ENCODE measurements around the gene PLEKHG5. TPM values are rescaled to one million over a fixed set of nuclear protein-coding genes. Genes with fewer than 3 reads are reported as not detected.

PLEKHG5 gene, protein sequence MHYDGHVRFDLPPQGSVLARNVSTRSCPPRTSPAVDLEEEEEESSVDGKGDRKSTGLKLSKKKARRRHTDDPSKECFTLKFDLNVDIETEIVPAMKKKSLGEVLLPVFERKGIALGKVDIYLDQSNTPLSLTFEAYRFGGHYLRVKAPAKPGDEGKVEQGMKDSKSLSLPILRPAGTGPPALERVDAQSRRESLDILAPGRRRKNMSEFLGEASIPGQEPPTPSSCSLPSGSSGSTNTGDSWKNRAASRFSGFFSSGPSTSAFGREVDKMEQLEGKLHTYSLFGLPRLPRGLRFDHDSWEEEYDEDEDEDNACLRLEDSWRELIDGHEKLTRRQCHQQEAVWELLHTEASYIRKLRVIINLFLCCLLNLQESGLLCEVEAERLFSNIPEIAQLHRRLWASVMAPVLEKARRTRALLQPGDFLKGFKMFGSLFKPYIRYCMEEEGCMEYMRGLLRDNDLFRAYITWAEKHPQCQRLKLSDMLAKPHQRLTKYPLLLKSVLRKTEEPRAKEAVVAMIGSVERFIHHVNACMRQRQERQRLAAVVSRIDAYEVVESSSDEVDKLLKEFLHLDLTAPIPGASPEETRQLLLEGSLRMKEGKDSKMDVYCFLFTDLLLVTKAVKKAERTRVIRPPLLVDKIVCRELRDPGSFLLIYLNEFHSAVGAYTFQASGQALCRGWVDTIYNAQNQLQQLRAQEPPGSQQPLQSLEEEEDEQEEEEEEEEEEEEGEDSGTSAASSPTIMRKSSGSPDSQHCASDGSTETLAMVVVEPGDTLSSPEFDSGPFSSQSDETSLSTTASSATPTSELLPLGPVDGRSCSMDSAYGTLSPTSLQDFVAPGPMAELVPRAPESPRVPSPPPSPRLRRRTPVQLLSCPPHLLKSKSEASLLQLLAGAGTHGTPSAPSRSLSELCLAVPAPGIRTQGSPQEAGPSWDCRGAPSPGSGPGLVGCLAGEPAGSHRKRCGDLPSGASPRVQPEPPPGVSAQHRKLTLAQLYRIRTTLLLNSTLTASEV
- total RNA-seq = 56.7 TPM

GRCh38 chr1:6491480-6491962 is at the start of gene PLEKHG5:
TSS of gene PLEKHG5 (minus strand) at chr1:6491667. CDS start at chr1:6477571, 14,096 bp downstream.

DNA sequence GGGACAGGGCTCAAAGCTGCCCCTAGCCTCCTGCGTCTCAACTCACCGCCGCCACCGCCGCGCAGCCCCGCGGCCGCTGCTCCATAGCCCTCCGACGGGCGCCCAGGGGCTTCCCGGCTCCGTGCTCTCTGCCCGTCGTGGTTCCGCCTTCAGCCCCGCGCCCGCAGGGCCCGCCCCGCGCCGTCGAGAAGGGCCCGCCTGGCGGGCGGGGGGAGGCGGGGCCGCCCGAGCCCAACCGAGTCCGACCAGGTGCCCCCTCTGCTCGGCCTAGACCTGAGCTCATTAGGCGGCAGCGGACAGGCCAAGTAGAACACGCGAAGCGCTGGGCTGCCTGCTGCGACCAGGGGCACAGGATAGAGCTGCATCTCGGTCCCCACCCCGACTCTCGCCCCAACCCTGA is 25.4 kb downstream of the PLEKHG5 start, which contains the start of gene TNFRSF25:
TSS of gene TNFRSF25 (minus strand) at position 151 of the 400 bp plus-strand sequence. CDS start at position 85, 66 bp downstream.

GRCh38 chr1:6424619-6425593 is 66.6 kb downstream of the PLEKHG5 start, which contains the start of gene ESPN:
TSS of gene ESPN (plus strand) at chr1:6424776. CDS start at chr1:6424956, 180 bp downstream.

GRCh38 chr1:6419804-6420453 is 71.5 kb downstream of the PLEKHG5 start, which contains the start of gene HES2:
TSS of gene HES2 (minus strand) at chr1:6419919. CDS start at chr1:6419820, 99 bp downstream.

Small RNA genes within 50 kb of the gene (small RNA-seq; reads per million reads assigned to genes)
- not detected for gene MIR4252 (ENCODE audit: low replicate concordance)
- gene RNU6-731P (ENCODE audit: low replicate concordance) = not detected

Other genes starting within 250 kb of the PLEKHG5 start
- not detected for gene HES3, start 247.5 kb downstream of the PLEKHG5 start, total RNA-seq
- 27.2 TPM for gene GPR153, start 230.6 kb downstream of the PLEKHG5 start, total RNA-seq
- gene ACOT7, start 97.9 kb downstream of the PLEKHG5 start, total RNA-seq = 51.3 TPM
- gene HES2, start 71.7 kb downstream of the PLEKHG5 start, total RNA-seq = not detected
- under 0.01 TPM for gene ESPN, start 66.9 kb downstream of the PLEKHG5 start, total RNA-seq
- gene TNFRSF25, start 25.5 kb downstream of the PLEKHG5 start, total RNA-seq = 34.1 TPM
- gene NOL9, start 62.8 kb upstream of the PLEKHG5 start, total RNA-seq = 52.9 TPM
- gene TAS1R1, start 63.6 kb upstream of the PLEKHG5 start, total RNA-seq = not detected
- 19.4 TPM for gene ZBTB48, start 88.3 kb upstream of the PLEKHG5 start, total RNA-seq
- 9.1 TPM for gene KLHL21, start 111.2 kb upstream of the PLEKHG5 start, total RNA-seq
- gene PHF13, start 122.1 kb upstream of the PLEKHG5 start, total RNA-seq = 13.8 TPM
- 29.7 TPM for gene THAP3, start 133.2 kb upstream of the PLEKHG5 start, total RNA-seq
- 55.1 TPM for gene DNAJC11, start 210.1 kb upstream of the PLEKHG5 start, total RNA-seq